HepG2 (cell line): ENCODE measurements around the gene SMYD4. TPM values are rescaled to one million over a fixed set of nuclear protein-coding genes. Genes with fewer than 3 reads are reported as not detected.
A peak's percentile ranks its signal among the peaks of the same experiment; 100 is the strongest.

Experiments
- ATAC-seq: fragments of 200-7000 bp; cut with Tn5 transposase; 3 replicates; pipeline ENCODE4 v1.9.1; 2020; ENCODE audit warnings: mild to moderate bottlenecking, moderate library complexity
- BruUV-seq: library from RNA; stranded (reverse); fragments of 400-500 nt; replicated peaks from 2 replicates; lab custom pipeline; 2021; lab: Mats Ljungman, UMichigan
- CTCF ChIA-PET: fragments of 300-600 bp; formaldehyde crosslinking; extraction: SDS; loops from one replicate; lab custom pipeline; 2021; ENCODE audit warnings: low total read pairs, inconsistent platforms, low intra/inter-chr PET ratio; lab: Yijun Ruan, JAX
- POLR2A ChIA-PET: fragments of 350-600 bp; sonication (Branson Sonifier 250); formaldehyde crosslinking; loops from one replicate; lab custom pipeline; 2020; ENCODE audit warnings: antibody characterized with exemption, inconsistent platforms; lab: Yijun Ruan, JAX
- DNase-seq: peaks from one replicate; pipeline ENCODE4 v3.0.0-alpha.2; 2015; ENCODE audit warnings: low spot score
- FAIRE-seq: peaks from 3 replicates; lab custom pipeline; 2011; peaks lifted over from hg19 to GRCh38; lab: Jason Lieb, UNC
- H2AFZ ChIP-seq: one replicate; pipeline ENCODE4 v1.6.1; 2011; ENCODE audit warnings: low read length, inconsistent platforms
- H3K27ac ChIP-seq: fragments of 300-600 bp; 3 replicates; pipeline ENCODE4 v1.8.0; 2011; ENCODE audit warnings: mixed run types, mild to moderate bottlenecking, mixed read lengths, low read length, inconsistent platforms; ENCODE audit not compliant: insufficient read depth; ENCODE audit errors: extremely low read length
- H3K27me3 ChIP-seq, 2 experiments: fragments of 200-600 bp in 1 of 2; 2 replicates in 1 of 2; 3 replicates in 1 of 2; pipeline versions ENCODE4 v1.6.0 to v1.8.0; 2011; ENCODE audit warnings: low read length in 2 of 2, mild to moderate bottlenecking in 2 of 2, moderate library complexity in 2 of 2, inconsistent platforms in 1 of 2; ENCODE audit not compliant: insufficient read depth in 2 of 2, control insufficient read depth in 1 of 2
- H3K36me3 ChIP-seq, 2 experiments: fragments of 200-600 bp in 1 of 2; replicated peaks in 1 of 2; 2 replicates in 1 of 2; 3 replicates in 1 of 2; pipeline versions ENCODE4 v1.5.1 to v1.8.0; 2011; ENCODE audit warnings: low read length in 2 of 2, inconsistent platforms in 1 of 2; ENCODE audit not compliant: insufficient read depth in 2 of 2, control insufficient read depth in 1 of 2
- H3K4me1 ChIP-seq: 2 replicates; pipeline ENCODE4 v1.5.1; 2012; ENCODE audit warnings: low read length, inconsistent platforms; ENCODE audit not compliant: insufficient read depth
- H3K4me2 ChIP-seq: 2 replicates; pipeline ENCODE4 v1.6.0; 2011; ENCODE audit warnings: low read depth, low read length, inconsistent platforms
- H3K4me3 ChIP-seq, 3 experiments: fragments of 200-600 bp in 1 of 3; sonication (generic), shearing (Covaris generic) in 1 of 3; replicated peaks in 1 of 3; 2 replicates each; pipeline ENCODE4 v1.5.1; 2011 to 2016; ENCODE audit warnings: low read length in 3 of 3, inconsistent platforms in 2 of 3, low read depth in 2 of 3, mild to moderate bottlenecking in 2 of 3, control low read depth in 1 of 3, mixed read lengths in 1 of 3; ENCODE audit not compliant: insufficient read depth in 1 of 3
- H3K79me2 ChIP-seq: one replicate; pipeline ENCODE4 v1.6.1; 2011; ENCODE audit warnings: low read length, inconsistent platforms; ENCODE audit not compliant: insufficient read depth
- H3K9ac ChIP-seq: 2 replicates; pipeline ENCODE4 v1.6.0; 2011; ENCODE audit warnings: mild to moderate bottlenecking, low read depth, low read length, inconsistent platforms; ENCODE audit not compliant: insufficient read depth
- H3K9me3 ChIP-seq: 2 replicates; pipeline ENCODE4 v1.5.1; 2012; ENCODE audit warnings: mild to moderate bottlenecking, low read length
- H4K20me1 ChIP-seq: 2 replicates; pipeline ENCODE4 v1.6.0; 2011; ENCODE audit warnings: inconsistent platforms, mild to moderate bottlenecking, low read length, moderate library complexity; ENCODE audit not compliant: insufficient read depth
- AGO2 ChIP-seq: fragments of 200-400 bp; formaldehyde crosslinking; optimal IDR thresholded peaks from 2 replicates; pipeline ENCODE3; 2017; ENCODE audit warnings: mild to moderate bottlenecking, low read depth, low read length, moderate library complexity
- CHD4 ChIP-seq: fragments of 200-600 bp; sonication (generic); IDR thresholded peaks from 2 replicates; pipeline ENCODE4 v1.7.0; 2017; ENCODE audit warnings: mild to moderate bottlenecking, low read length, borderline replicate concordance
- KDM4B ChIP-seq: sonication (generic); formaldehyde crosslinking; IDR thresholded peaks from 2 replicates; pipeline ENCODE4 v1.4.0; 2020; ENCODE audit warnings: missing genetic modification reagents
- KMT2B ChIP-seq: IDR thresholded peaks from 2 replicates; pipeline ENCODE4 v1.6.1; 2016; ENCODE audit warnings: missing genetic modification reagents, missing compliant biosample characterization
- ONECUT2 ChIP-seq: sonication (generic); formaldehyde crosslinking; IDR thresholded peaks from 2 replicates; pipeline ENCODE4 v1.4.0; 2020; ENCODE audit warnings: missing genetic modification reagents
- PTBP1 ChIP-seq: fragments of 200-400 bp; formaldehyde crosslinking; IDR thresholded peaks from 2 replicates; pipeline ENCODE4 v1.6.1; 2018; ENCODE audit warnings: low read length, low read depth; ENCODE audit not compliant: poor library complexity, severe bottlenecking
- RBAK ChIP-seq: sonication (generic); formaldehyde crosslinking; IDR thresholded peaks from 2 replicates; pipeline ENCODE4 v1.5.1; 2020; ENCODE audit warnings: mild to moderate bottlenecking, missing genetic modification reagents
- SIN3A ChIP-seq: IDR thresholded peaks from 2 replicates; pipeline ENCODE4 v1.6.1; 2011; ENCODE audit warnings: low read depth, mild to moderate bottlenecking, control low read depth, low read length, borderline replicate concordance
- SIN3B ChIP-seq: fragments of 150-350 bp; IDR thresholded peaks from 2 replicates; pipeline ENCODE4 v1.6.1; 2014; ENCODE audit warnings: low read length
- U2AF1 ChIP-seq: fragments of 200-400 bp; formaldehyde crosslinking; optimal IDR thresholded peaks from 2 replicates; pipeline ENCODE3; 2017; ENCODE audit warnings: mild to moderate bottlenecking, low read depth, low read length
- ZBTB34 ChIP-seq: sonication (generic); formaldehyde crosslinking; IDR thresholded peaks from 2 replicates; pipeline ENCODE4 v1.8.0; 2022; ENCODE audit warnings: mild to moderate bottlenecking, missing genetic modification reagents
- ZMYM3 ChIP-seq: sonication (generic); formaldehyde crosslinking; IDR thresholded peaks from 2 replicates; pipeline ENCODE4 v1.5.1; 2020; ENCODE audit warnings: mild to moderate bottlenecking, missing genetic modification reagents
- ZNF121 ChIP-seq: sonication (generic); formaldehyde crosslinking; IDR thresholded peaks from 2 replicates; pipeline ENCODE4 v1.5.0; 2020; ENCODE audit warnings: mild to moderate bottlenecking, missing genetic modification reagents
- ZNF292 ChIP-seq: sonication (generic); formaldehyde crosslinking; IDR thresholded peaks from 2 replicates; pipeline ENCODE4 v1.8.1; 2022; ENCODE audit warnings: mild to moderate bottlenecking, low read depth, missing genetic modification reagents, borderline replicate concordance
- ZNF430 ChIP-seq: sonication (generic); formaldehyde crosslinking; IDR thresholded peaks from 2 replicates; pipeline ENCODE4 v1.9.0; 2021; ENCODE audit warnings: mild to moderate bottlenecking, missing genetic modification reagents
- ZNF431 ChIP-seq: sonication (generic); formaldehyde crosslinking; IDR thresholded peaks from 2 replicates; pipeline ENCODE4 v1.9.0; 2022; ENCODE audit warnings: missing genetic modification reagents, low read depth, mild to moderate bottlenecking, borderline replicate concordance
- ZNF513 ChIP-seq: sonication (generic); formaldehyde crosslinking; conservative IDR thresholded peaks from 2 replicates; pipeline ENCODE4 v1.5.0; 2020; ENCODE audit warnings: missing genetic modification reagents
- ZNF543 ChIP-seq: sonication (generic); formaldehyde crosslinking; IDR thresholded peaks from 2 replicates; pipeline ENCODE4 v1.4.0; 2020; ENCODE audit warnings: mild to moderate bottlenecking, missing genetic modification reagents
- ZNF619 ChIP-seq: sonication (generic); formaldehyde crosslinking; IDR thresholded peaks from 2 replicates; pipeline ENCODE4 v1.4.0; 2020; ENCODE audit warnings: mild to moderate bottlenecking, missing genetic modification reagents
- ZNF747 ChIP-seq: sonication (generic); formaldehyde crosslinking; IDR thresholded peaks from 2 replicates; pipeline ENCODE4 v1.8.1; 2023; ENCODE audit warnings: missing genetic modification reagents, mild to moderate bottlenecking, borderline replicate concordance
- ZNF83 ChIP-seq: sonication (generic); formaldehyde crosslinking; IDR thresholded peaks from 2 replicates; pipeline ENCODE4 v1.4.0; 2020; ENCODE audit warnings: missing genetic modification reagents, mild to moderate bottlenecking, borderline replicate concordance
- ZNF839 ChIP-seq: sonication (generic); formaldehyde crosslinking; IDR thresholded peaks from 2 replicates; pipeline ENCODE4 v1.4.0; 2020; ENCODE audit warnings: missing genetic modification reagents, mild to moderate bottlenecking, borderline replicate concordance
- whole genome bisulfite sequencing: methylation state at CpG from one replicate; pipeline ENCODE4 v1.1.6; 2017; ENCODE audit warnings: low lambda C conversion rate; 5-methylcytosine and 5-hydroxymethylcytosine counted together
- in situ Hi-C: cut with HindIII; loops from 2 replicates; pipeline ENCODE4 v1.10.0; 2017; ENCODE audit warnings: low pct_unique_long_range_greater_than_20kb; ENCODE audit not compliant: extremely low pct_ligation_motif_present
- intact Hi-C: fragments of 100-400 bp; cut with micrococcal nuclease; formaldehyde crosslinking; loops from one replicate; pipeline ENCODE4 v1.10.0; 2022; ENCODE audit not compliant: unreplicated experiment
- polyA plus RNA-seq, 8 experiments: library from polyadenylated mRNA; depleted of rRNA in 3 of 8; stranded (reverse) in 7 of 8; unstranded in 1 of 8; fragments of >200 nt; fragmentation: Illumina TruSeq in 4 of 8; extraction: Trizol in 4 of 8; gene quantifications; 2 replicates each; pipeline versions ENCODE4 v1.2.1 to v1.2.3, GENCODE V29; 2011 to 2016; ENCODE audit warnings: low read depth in 4 of 8, missing spikeins in 1 of 8, mixed read lengths in 1 of 8; ENCODE audit not compliant: insufficient read depth in 1 of 8
- total RNA-seq, 5 experiments: library from RNA; depleted of rRNA; stranded (reverse); fragments of >200 nt; fragmentation: Illumina TruSeq; extraction: Trizol; gene quantifications; 2 replicates each; pipeline ENCODE4 v1.2.3, GENCODE V29; 2016; ENCODE audit warnings: low read depth in 1 of 5

The SMYD4 gene
- total and polyA plus RNA-seq, 2 of the 13 experiments (the other 11 are each of a cell fraction or from before 2014, with no cell fraction given): 7.4 to 11.3 TPM

GRCh38 chr17:1743088-1743439, 86.6 kb downstream of the SMYD4 start (continued):
- TF ChIP-seq ZBTB34 (CRISPR knock-in tag) (no peak), ZNF121 (CRISPR knock-in tag) (no peak), PTBP1 (no peak), ZMYM3 (no peak), ZNF431 (CRISPR knock-in tag) (no peak), ZNF292 (no peak)

GRCh38 chr17:1742371-1743087, 87.2 kb downstream of the SMYD4 start, which contains the start of gene SERPINF2:
SERPINF2 (plus strand) TSS chr17:1742871; CDS start chr17:1744996, 2,125 bp downstream.
- WGBS: 0% methylated on average over 8 of the region's 10 CpGs
- peak within 1 kb of the TSS; percentile 80 for H3K9ac ChIP-seq
- peak within 1 kb of the TSS; percentile 60 to 83 (median 73) for H3K4me3 ChIP-seq
- peak within 1 kb of the TSS; percentile 84 for H3K27ac ChIP-seq
- H3K79me2 ChIP-seq: peaks cover 32% of the 10 kb centered on the region
- peaks cover 14% of the 10 kb centered on the region; the same call in 1 of the 2 replicates for H4K20me1 ChIP-seq
- peak; percentile 93 for DNase-seq
- H3K4me1 ChIP-seq: peaks cover 59% of the 10 kb centered on the region
- in situ Hi-C loops (no loop called here), intact Hi-C loops (loop anchor here (1.0 to 2.0 kb wide), 2 partner anchors 20 to 26 kb away; partner anchors contain the start of gene SERPINF1)
- H3K36me3 ChIP-seq: peaks cover 7 to 15% of the 10 kb centered on the region in 2 experiments; a peak in 4 of 5 replicates
- ChIA-PET CTCF (no interaction called here), POLR2A (interaction anchor here (0.6 to 16.4 kb wide), 15 partner anchors 9 to 256 kb away, joined by 3 to 299 read pairs (median 5); partner anchors contain the start of genes RILP, SERPINF1 and WDR81)
- no peaks in the 10 kb centered on the region for H3K9me3 ChIP-seq
- no peak within 1 kb of the TSS for H2AFZ ChIP-seq
- peak; percentile 95 for FAIRE-seq
- ATAC-seq: peak; percentile 89
- peak within 1 kb of the TSS; percentile 88 for H3K4me2 ChIP-seq
- H3K27me3 ChIP-seq: no peaks in the 10 kb centered on the region
- BruUV-seq: no TSS peak
- TF ChIP-seq ZNF543: no peak
- TF ChIP-seq SIN3B: no peak
- TF ChIP-seq ZNF83 (CRISPR knock-in tag): peak; percentile 56; the same call in 1 of the 2 replicates
- 0 out of 2 replicates have a peak, but pooled peaks have one; percentile 5 for TF ChIP-seq ZNF430 (CRISPR knock-in tag)
- TF ChIP-seq KDM4B (CRISPR knock-in tag): 0 out of 2 replicates have a peak, but pooled peaks have one; percentile 25
- TF ChIP-seq ZNF839 (CRISPR knock-in tag): no peak
- no peak for TF ChIP-seq AGO2
- no peak; the same call in 1 of the 2 replicates for TF ChIP-seq ZNF619
- TF ChIP-seq ONECUT2 (CRISPR knock-in tag): peak; percentile 65
- TF ChIP-seq RBAK: no peak
- no peak for TF ChIP-seq CHD4
- no peak for TF ChIP-seq U2AF1
- no peak for TF ChIP-seq KMT2B
- TF ChIP-seq ZNF747 (CRISPR knock-in tag): peak; percentile 36; the same call in 1 of the 2 replicates
- peak; percentile 71; the same call in 1 of the 2 replicates for TF ChIP-seq SIN3A
- TF ChIP-seq ZNF513 (CRISPR knock-in tag): no peak
